Measurements from ENCODE around the gene TMEM129.
"Not testable (repeated sequence)": the region's sequence is repeated elsewhere in the genome, so short reads cannot be mapped to it uniquely, and the experiment has no call there.

TMEM129 gene

DNA sequence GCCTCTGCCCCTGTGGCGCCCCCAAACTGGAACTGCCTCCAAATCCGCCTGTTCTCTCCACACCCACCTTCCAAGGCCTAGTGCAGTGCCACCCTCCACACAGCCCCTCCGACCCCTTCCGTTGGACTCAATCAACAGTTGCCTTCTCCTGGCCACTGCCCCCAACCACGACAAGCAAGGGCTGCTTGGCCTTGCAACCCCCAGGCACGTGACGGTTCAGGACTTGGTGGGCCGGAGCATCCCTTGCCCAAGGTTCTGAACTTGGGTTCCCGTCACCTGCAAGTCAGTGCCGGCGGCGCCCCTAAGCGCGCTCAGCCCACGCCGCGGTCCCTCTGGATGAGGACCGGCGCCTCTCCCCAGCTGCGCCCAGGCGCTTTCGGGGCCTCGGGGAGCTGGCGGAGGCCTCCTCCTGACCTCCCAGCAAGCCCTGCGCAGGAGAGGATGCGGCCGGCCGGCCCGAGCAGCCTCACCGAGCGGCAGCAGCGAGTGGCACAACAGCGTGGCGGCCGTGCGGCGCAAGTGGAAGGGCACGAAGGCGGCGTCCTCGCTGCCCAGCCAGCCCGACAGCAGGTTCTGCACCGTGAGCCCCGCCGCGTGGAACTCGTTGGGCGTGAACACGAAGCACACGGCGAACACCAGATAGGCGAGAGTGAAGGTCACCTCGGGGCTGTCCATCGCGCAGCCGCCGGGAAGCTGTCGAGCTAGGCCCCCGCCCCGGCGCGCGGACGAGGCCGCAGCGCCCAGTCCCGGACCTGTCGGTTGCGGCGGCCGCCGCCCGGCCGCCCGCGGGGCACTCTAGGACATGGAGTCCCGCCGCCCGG is 750 bp downstream of the TMEM129 start:
- DNase-seq (ENCODE audit: low spot score) = peak; percentile 72

DNA sequence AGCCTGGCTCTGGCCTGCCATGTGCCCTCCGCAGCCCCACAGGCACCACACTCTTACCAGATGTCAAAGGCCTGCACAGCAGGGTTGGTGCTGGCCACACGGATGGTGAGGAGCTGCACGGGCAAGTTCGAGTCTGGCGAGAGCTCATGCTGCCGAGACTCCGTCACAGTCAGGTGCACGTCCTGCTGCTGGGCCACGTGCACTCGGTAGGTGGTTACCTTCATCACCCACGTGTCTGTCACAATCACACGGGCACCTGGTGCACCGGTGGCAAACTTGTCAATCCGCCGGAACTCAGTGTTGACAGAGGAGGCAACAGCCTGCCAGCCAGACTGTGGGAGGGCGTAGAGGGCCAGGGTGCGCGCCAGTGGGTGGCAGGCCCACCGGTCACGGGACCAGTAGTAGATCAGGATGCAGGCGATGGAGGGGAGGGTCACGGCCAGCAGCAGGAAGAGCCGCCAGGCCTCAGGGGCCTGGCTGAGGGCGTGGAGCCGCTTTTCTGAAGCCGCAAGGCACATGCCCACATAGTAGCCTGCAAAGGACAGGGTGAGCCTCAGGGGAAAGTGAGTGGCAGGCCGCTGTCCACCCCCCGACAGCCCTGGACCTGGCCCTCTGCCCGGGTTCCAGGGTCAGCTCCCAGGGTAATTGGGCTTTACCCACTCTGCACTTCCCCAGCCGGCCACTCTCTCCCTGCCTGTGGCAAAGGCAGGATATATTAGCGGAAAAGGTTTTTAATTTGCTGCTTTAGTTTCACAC is 2.9 kb downstream of the TMEM129 start:
- no peak for DNase-seq (ENCODE audit: low spot score)

DNA sequence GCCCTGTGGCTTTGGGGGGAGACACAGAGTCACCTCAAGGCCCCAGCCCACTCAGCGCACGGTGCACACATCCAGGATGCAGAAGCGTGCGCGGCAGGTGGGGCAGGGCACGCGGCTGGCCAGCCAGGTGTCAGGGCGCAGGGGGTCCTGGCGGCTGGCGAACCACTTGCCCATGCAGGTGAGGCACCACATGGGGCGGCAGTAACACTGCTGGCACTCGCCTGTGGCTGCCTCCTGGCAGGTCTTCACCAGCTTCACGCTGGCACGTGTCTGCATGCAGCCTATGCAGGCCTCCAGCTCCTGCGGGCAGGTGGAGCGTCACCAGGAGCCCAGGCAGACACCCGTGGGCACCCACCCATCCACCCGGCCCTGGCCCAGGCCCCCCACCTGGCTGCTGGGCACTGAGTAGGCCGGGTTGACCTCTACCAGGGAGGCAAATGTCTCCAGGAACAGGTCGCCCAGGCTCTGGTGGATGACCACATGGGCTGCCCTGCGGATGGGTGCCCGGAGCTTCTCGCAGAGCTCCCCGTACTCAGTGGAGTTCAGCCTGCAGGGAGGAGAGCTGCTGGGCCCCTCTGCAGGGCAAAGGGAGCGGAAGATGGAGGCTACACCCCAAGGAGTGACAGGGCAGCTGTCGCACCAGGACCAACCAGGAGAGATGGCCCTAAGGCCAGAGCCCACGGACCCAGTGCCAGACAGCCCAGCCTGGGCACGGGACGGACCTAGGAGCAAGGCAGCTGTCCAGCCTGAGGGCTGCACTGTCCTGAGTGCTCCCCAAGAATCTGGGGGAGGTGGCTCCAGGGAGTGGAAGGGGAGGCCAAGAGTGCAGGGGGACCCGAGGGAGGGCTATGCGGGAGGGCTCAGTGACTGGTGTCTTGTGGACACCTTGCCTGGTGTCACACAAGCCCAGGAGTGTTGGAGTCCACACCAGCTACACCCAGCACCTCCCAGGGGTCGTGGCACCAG is 3.7 kb downstream of the TMEM129 start:
- no peak for DNase-seq (ENCODE audit: low spot score)

DNA sequence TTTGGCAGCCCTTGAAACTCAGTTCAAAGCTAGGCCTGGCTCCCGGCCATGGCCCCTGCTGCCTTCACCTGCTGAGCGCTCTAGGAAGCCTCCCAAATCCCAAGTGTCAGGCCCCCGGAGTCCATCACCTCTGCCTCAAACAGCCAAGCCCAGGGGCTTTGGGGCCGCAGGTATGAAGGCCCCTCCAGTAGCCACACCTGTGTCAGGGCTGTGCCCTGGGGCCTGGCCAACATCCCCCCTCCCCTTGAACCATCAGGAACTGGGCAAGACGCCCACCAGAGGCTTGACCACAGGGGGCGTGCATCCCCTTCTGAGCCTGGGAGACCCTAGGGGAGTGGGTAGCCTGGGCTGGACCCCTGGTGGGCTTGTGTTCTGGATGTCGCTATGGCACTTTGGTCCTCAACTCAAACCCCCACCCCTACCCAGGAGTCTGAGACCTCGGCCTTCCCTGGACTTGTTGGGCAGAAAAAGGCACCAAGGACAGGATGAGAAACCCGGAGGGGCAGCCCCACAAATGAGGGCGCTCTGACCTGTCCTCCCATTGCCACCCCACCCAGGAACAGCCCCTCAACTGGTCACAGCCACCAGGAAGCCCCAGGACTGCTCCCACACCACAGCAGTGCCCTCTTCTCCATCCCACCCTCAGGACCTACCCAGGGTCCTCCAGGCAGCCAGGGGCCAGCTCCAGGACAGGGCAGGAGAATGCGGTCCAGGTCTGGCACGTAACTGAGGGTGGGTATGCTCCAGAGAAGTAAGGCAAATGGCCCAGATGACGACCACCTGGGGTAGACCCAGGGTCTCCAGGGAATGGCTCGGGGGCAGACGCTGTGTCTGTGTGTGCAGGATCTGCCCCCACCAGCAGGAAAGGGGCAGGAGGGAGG is 4.8 kb downstream of the TMEM129 start:
- DNase-seq (ENCODE audit: low spot score) = no peak

- no peak for DNase-seq (ENCODE audit: low spot score)
These were observed 5.9 kb downstream of the TMEM129 start for GRCh38 chr4:1715002-1715758.

DNA sequence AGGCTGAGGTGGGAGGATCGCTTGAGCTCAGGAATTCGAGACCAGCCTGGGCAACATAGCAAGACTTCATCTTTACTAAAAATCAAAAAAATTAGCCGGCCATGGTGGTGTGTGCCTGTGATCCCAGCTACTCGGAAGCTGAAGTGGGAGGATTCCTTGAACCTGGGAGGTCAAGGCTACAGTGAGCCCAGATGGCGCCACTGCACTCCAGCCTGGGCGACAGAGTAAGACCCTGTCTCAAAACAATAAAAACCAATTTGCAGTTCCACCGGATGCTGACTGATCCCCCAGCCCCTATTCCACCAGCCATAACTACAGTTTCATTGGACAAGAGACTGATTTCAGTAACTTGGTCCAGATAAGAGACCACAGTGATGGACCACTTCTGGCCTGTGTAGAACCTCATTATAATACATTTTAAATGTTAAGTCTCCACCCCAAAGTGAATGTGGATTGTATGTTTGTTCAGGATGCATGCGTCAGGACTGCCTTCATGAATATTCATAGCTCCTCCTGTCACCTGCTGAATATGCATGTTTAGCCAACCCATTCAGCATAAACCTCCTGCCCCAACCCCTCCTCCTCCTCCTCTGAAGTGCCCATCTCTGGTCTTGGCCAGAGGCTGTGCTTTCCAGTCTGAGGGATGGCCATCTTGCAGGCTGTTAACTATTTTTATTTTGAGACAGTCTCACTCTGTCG is 6.7 kb downstream of the TMEM129 start:
- no peak for DNase-seq (ENCODE audit: low spot score)

DNA sequence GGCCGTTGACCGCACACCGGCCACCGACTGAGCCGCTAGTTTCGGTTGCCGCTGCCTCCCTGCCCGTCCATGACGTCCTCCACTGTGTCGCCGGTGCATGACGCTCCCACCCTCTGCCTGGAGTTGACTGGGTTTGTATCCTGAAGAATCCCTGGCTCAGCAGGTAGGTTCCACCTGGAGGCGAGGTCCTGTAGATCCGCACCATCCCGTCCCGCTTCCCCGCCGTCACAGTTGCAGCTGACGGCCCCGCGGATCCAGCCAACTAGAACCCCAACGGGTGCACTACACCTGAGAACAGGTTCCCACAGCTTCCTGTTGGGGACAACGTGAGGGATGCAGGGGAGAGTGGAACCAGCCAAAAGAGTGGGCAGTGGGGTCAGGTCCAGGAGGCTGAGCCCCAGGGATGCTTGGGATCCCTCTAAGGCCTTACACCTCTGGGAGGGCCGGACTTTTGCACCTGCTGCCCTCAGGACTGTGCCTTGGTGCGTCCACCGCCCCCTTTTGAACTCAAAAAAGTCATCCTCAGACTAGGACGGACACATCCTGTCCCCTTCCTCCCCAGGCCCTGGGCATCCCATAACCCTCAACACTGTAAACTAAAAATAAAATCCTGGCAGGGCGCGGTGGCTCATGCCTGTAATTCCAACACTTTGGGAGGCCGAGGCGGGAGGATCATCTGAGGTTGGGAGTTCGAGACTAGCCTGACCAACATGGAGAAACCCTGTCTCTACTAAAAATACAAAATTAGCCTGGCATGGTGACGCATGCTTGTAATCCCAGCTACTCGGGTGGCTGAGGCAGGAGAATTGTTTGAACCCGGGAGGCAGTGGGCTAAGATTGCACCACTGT is 7.9 kb downstream of the TMEM129 start:
- no peak for DNase-seq (ENCODE audit: low spot score)

- peak; percentile 94 for DNase-seq (ENCODE audit: low spot score)
These were observed 8.7 kb downstream of the TMEM129 start, which contains the start of gene SLBP for GRCh38 chr4:1712216-1713002. TSS of gene SLBP (minus strand) at chr4:1712319. CDS start at chr4:1712188, 131 bp downstream.

DNA sequence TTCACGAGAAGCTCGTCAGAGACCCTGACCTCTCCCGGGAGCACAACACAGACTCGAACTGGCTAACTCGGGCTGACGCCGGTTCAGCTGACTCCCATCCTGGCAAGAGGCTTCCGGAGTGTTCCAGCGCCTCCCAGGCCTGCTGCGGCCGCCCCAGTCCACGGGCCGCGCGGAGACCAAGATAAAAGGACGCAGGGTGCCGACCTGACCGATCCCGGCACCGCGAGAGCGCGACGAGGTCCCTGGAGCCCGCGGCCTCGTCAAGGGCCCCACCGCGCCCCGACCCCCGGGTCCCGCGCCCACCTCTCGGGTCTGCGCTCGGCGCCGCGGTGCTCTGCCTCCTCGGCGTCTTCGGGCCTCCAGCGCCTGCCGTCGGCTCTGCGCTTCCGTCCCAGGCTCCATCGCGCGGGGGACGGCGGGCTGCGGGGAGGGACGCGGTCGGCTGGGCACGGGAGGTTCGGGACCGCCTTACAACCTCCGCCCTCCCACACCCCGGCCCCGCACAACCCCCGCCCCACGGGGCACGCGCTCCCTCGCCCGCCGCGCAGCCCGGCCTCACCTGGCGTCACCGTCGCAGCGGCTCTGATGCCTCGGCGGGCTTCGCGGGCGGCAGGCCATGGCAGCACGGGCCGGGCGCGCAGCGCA is 9.4 kb downstream of the TMEM129 start:
- DNase-seq (ENCODE audit: low spot score) = peak; percentile 69

DNA sequence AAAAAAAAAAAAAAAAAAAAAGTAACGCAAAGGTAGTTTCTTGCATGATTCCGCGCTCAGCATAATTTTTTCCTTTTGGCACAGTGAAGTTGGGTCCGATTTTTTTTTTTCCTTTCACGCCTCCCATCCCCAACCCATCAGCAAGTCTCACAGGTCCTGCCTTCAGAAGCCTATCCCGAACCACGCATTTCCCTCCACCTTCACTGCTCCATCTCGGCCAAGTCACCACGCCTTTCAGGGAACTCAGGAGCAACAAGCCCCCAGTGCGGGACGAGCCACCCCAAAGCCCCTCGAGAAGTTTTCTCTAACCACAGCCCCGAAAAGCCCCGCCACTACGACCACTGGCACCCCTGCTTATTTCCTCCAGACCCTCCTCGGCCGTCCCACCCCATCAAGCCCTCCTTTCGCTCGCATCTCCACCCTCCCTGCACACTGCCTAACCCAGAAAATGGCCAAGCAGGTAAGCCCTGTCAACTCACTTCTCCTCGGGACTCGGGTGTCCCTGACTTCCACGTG is 10.0 kb downstream of the TMEM129 start:
- DNase-seq (ENCODE audit: low spot score) = no peak

DNA sequence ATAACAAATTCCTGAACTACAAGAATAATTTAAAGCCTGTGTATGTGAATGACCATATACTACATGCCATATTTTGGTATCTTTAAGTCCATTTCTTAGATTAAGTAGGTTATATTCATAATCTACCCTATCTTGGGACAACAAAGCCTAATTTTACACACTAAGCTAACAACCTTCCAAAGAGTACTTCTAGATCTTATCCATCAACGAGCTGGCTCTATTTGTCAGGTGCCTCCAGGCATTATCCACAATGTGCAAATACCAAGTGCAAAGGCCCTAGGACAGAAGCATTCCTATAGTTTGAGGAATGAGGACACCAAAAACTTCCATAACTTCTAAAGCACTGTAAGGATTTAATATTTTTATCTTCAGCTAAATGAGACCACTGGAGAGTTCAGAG is 12.5 kb downstream of the TMEM129 start:
- no peak for DNase-seq (ENCODE audit: low spot score)

- no peak for DNase-seq (ENCODE audit: low spot score)
These were observed 14.8 kb downstream of the TMEM129 start for GRCh38 chr4:1706358-1706757.

GRCh38 chr4:1705732-1706131 is 15.4 kb downstream of the TMEM129 start:
- DNase-seq (ENCODE audit: low spot score) = no peak

GRCh38 chr4:1703867-1704266 is 17.3 kb downstream of the TMEM129 start:
- DNase-seq (ENCODE audit: low spot score) = no peak

- not testable (repeated sequence) for DNase-seq (ENCODE audit: low spot score)
These were observed 19.5 kb downstream of the TMEM129 start for GRCh38 chr4:1701671-1702070.

DNA sequence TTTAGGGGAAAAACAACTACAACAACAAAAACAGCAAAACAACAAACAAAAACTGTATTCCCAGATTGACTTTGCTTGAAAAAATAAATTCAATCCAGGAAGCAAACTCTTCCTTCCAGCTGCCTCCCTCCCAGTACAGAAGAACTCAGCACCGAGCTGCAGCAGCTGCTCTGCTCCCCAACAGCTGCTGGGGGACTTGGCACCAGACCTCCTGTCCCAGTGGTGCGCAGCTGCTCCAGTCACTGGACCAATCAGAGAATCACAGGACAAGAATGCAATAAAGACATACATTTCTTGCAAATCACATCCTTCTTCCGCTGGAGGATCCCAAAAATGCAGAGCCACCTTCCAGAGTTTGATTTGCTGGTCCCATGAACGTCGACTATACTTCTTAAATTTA is 25.2 kb downstream of the TMEM129 start:
- no peak for DNase-seq (ENCODE audit: low spot score)
